Esophagus squamous epithelium (tissue), 4 donors: Measurements from ENCODE around the gene HCFC1.

ENCODE experiments used
- CTCF ChIP-seq, 6 experiments: fragments of 450-650 bp in 4 of 6; fragments of 200-600 bp in 2 of 6; sonication (generic) in 2 of 6; IDR thresholded peaks; one replicate each; pipeline ENCODE4 v1.5.1; 2016 to 2019; ENCODE audit warnings: antibody characterized with exemption in 6 of 6, mild to moderate bottlenecking in 4 of 6, moderate library complexity in 4 of 6
- POLR2A ChIP-seq, 4 donors: fragments of 450-650 bp; IDR thresholded peaks; one replicate each; pipeline ENCODE4 v1.6.1; 2017; ENCODE audit warnings: antibody characterized with exemption in 4 of 4, mild to moderate bottlenecking in 4 of 4, moderate library complexity in 3 of 4

GRCh38 chrX:153957224-153957623 lies 14.4 kb downstream of the HCFC1 start:
- TF ChIP-seq CTCF (IDR thresholded peaks at IDR 0.05) (no peak), POLR2A (IDR thresholded peaks at IDR 0.05) (no peak)
